Measurements from ENCODE around the gene EIF3B.
"Not testable (repeated sequence)": the region's sequence is repeated elsewhere in the genome, so short reads cannot be mapped to it uniquely, and the experiment has no call there.

The EIF3B gene

DNA sequence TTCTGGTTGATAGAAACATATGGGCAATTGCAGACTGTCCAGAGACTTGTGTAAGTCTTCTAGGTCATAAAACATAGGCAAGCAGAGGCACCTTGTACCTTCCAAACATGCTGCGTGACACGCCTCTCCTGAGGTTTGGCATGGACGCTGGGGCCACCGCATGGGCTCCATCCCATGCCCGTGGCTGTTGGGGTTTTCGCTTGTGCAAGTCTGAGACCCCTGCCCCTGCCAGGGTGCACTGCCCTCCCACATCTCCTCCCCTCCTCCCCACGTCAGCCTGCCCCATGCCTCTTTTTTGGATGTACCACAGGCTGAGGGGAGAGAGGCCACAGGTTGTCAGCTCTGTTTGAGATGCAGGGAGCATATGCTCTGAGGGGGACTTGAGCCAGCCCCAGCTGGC, 19.0 kb downstream of the EIF3B start:
- TF ChIP-seq, protein P1, sequence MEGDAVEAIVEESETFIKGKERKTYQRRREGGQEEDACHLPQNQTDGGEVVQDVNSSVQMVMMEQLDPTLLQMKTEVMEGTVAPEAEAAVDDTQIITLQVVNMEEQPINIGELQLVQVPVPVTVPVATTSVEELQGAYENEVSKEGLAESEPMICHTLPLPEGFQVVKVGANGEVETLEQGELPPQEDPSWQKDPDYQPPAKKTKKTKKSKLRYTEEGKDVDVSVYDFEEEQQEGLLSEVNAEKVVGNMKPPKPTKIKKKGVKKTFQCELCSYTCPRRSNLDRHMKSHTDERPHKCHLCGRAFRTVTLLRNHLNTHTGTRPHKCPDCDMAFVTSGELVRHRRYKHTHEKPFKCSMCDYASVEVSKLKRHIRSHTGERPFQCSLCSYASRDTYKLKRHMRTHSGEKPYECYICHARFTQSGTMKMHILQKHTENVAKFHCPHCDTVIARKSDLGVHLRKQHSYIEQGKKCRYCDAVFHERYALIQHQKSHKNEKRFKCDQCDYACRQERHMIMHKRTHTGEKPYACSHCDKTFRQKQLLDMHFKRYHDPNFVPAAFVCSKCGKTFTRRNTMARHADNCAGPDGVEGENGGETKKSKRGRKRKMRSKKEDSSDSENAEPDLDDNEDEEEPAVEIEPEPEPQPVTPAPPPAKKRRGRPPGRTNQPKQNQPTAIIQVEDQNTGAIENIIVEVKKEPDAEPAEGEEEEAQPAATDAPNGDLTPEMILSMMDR (conservative IDR thresholded peaks at IDR 0.05) = no peak
- H3K27ac ChIP-seq = no peak overlapping the region

DNA sequence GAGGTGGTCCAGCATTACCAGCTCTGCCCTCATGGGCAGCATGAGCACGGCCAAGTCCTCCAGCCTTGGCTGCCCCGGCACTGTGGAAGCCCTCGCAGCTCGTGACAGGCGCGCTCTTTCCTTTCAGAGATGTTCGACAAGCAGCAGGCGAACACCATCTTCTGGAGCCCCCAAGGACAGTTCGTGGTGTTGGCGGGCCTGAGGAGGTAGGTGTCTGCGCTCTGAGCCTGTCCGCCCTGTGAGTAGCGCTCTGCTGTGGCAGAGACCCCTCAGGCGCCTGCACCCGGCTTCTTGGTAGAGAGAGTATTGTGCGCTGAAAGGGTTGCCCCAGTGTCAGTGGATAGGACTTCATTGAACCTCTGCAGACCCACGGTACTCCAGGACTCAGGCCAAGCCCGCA, 19.8 kb downstream of the EIF3B start:
- H3K27ac ChIP-seq = no peak overlapping the region
- TF ChIP-seq, protein P1 (conservative IDR thresholded peaks at IDR 0.05) = no peak

DNA sequence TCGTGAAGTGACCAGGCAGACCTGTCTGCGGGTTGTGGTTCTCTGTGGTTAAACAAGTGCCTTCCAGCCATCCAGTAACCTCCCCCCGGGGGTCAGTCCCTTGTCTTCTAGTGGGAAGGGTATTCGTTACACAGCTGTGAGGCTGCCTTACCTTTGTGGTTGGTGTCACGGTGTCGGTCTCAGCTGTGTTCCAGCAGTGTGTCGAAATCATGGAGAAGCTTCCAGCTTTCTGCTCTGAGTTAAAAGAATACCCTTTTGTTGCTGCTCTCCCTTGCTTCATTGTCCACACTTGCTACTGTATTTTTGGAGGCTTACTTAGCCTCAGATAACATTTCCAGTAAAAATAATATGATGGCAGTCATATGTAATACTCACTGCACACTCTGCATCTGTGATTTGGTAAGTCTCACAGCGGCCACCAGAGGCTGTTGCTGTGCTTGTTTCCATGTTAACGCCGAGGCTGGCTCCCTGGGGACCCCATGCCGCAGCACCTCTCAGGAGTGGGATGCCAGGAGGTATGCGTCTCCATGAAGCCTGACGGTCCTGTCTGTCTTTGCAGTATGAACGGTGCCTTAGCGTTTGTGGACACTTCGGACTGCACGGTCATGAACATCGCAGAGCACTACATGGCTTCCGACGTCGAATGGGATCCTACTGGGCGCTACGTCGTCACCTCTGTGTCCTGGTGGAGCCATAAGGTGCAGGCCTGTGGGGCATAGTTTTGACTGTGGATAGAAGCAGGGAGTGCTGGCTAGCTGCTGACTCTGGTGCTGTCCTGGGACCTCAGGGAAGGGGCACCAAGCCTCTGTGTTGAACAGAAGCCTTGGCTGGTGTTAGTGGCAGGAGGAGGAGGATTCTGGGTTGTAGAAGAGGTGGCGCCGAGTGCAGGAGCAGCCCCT, 20.5 kb downstream of the EIF3B start:
- H3K27ac ChIP-seq = no peak overlapping the region
- TF ChIP-seq, protein P1 (conservative IDR thresholded peaks at IDR 0.05) = no peak

DNA sequence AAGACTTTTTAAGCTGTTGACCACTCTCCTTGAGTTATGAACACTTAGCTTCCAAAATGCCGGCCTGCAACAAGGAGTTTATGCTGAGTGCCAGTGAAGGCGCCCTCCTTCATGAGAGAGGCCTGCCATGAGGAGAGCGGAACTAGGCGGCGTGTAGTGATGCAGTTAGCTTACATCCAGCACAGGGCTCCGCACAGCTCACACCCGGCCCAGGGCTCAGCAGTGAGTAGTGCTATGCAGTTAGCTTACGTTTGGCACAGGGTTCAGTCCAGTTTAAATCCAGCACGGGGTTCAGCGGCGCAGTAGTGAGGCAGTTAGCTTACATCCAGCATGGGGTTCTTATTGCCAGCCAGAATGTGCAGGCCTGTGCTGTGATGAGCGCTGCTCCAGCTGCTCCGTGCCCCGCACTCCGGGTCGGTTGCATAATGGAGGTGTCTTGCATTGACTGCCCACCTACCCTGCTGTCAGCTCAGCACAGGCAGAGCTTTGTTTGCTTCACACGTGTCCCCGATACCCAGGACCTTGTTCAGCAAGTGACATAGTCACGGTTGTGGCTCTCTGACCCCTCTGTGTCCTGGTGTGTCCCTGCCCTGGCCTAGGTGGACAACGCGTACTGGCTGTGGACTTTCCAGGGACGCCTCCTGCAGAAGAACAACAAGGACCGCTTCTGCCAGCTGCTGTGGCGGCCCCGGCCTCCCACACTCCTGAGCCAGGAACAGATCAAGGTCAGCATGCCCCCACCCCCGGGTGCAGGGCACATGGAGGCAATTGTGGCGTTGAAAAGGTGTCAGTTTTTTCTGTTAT, 21.9 kb downstream of the EIF3B start:
- no peak overlapping the region for H3K27ac ChIP-seq
- TF ChIP-seq, protein P1 (conservative IDR thresholded peaks at IDR 0.05) = no peak

DNA sequence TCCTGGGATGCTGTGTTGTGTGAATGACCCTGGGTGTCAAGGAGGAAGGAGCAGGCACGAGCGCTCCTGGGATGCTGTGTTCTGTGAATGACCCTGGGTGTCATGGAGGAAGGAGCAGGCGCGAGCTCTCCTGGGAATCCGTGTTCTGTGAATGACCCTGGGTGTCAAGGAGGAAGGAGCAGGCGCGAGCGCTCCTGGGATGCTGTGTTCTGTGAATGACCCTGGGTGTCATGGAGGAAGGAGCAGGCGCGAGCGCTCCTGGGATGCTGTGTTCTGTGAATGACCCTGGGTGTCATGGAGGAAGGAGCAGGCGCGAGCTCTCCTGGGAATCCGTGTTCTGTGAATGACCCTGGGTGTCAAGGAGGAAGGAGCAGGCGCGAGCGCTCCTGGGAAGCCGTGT, 22.9 kb downstream of the EIF3B start:
- H3K27ac ChIP-seq = not testable (repeated sequence)

DNA sequence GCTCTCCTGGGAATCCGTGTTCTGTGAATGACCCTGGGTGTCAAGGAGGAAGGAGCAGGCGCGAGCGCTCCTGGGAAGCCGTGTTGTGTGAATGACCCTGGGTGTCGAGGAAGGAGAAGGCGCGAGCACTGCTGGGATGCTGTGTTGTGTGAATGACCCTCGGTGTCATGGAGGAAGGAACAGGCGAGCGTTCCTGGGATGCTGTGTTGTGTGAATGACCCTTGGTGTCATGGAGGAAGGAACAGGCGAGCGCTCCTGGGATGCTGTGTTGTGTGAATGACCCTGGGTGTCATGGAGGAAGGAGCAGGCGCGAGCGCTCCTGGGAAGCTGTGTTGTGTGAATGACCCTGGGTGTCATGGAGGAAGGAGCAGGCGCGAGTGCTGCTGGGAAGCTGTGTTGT, 23.5 kb downstream of the EIF3B start:
- H3K27ac ChIP-seq = not testable (repeated sequence)

DNA sequence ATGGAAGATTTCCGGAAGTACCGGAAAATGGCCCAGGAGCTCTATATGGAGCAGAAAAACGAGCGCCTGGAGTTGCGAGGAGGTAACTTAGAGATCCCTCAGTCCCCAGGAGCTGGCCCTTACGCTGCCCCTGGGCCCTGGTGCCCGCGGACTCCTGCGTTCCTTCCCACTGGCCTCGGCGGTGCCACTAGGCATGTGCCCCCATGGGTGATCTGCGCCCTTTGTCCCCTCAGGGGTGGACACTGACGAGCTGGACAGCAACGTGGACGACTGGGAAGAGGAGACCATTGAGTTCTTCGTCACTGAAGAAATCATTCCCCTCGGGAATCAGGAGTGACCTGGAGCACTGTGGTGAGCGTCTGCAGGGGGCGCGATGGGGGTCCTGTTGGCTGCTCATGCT, 24.5 kb downstream of the EIF3B start:
- H3K27ac ChIP-seq = no peak overlapping the region
- TF ChIP-seq, protein P1 (conservative IDR thresholded peaks at IDR 0.05) = no peak

DNA sequence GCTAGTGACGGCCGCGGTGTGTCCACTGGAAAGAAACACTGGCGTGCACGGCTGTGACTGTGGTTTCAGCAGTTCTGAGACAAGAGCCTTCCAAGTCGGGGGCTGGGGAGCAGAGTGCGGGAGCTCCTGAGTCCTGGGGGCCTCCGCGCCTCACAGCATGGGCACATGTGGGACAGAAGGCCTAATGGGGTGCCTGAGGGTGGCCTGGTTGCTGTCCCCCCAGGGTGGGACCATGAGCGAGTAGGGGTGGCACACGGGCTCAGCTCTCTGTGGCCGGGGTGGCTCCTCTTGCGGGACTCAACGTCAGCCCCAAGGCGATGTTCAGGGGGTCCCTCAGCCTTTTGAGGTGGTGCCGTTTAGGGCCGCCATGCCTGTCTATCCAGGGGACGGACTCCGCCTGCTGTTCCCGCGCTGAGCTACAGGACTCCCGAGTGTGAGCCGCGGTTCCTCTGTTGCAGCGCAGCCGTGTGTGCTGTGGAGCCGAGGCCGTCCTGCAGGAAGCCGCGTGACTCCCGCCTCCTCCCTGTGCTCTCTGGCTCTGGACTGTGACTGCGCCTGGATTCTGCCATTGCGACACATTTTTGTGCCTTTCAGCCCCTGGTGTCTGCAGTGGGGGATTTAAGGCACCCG, 25.3 kb downstream of the EIF3B start:
- TF ChIP-seq, protein P1 (conservative IDR thresholded peaks at IDR 0.05) = no peak
- no peak overlapping the region for H3K27ac ChIP-seq
